H1 (cell line): Measurements from ENCODE around the gene RNF220. TPM values are rescaled to one million over a fixed set of nuclear protein-coding genes. Genes with fewer than 3 reads are reported as not detected.

ENCODE experiments used
- ASH2L ChIP-seq: fragments of 200-600, 300-600 bp; sonication (generic); IDR thresholded peaks from one replicate; pipeline ENCODE4 v1.7.1; 2017; ENCODE audit warnings: low read length
- ATF2 ChIP-seq: IDR thresholded peaks from 2 replicates; pipeline ENCODE4 v1.6.1; 2012; ENCODE audit warnings: low read length, inconsistent platforms
- BACH1 ChIP-seq: IDR thresholded peaks from 2 replicates; pipeline ENCODE4 v1.6.1; 2012; ENCODE audit warnings: low read length, improper control_type of control experiment
- CBX8 ChIP-seq: fragments of 300-800, 300-1000 bp; sonication (generic); IDR thresholded peaks from 2 replicates; pipeline ENCODE4 v1.7.1; 2016; ENCODE audit warnings: low read depth, low read length, borderline replicate concordance
- CHD2 ChIP-seq: IDR thresholded peaks from 2 replicates; pipeline ENCODE4 v1.6.1; 2012; ENCODE audit warnings: low read length, improper control_type of control experiment
- CREB1 ChIP-seq: IDR thresholded peaks from 2 replicates; pipeline ENCODE4 v1.6.1; 2012; ENCODE audit warnings: inconsistent platforms
- EZH2 ChIP-seq: fragments of 200-600 bp; sonication (generic); IDR thresholded peaks from 2 replicates; pipeline ENCODE4 v1.7.1; 2012; ENCODE audit warnings: low read depth, mild to moderate bottlenecking, moderate library complexity, low read length, inconsistent platforms; ENCODE audit not compliant: severe bottlenecking
- GABPA ChIP-seq: IDR thresholded peaks from 2 replicates; pipeline ENCODE4 v1.6.1; 2011; ENCODE audit warnings: mild to moderate bottlenecking, low read length, moderate library complexity, borderline replicate concordance; ENCODE audit not compliant: insufficient read depth
- GTF2F1 ChIP-seq: IDR thresholded peaks from 2 replicates; pipeline ENCODE4 v1.6.1; 2012; ENCODE audit warnings: low read depth, low read length, improper control_type of control experiment, borderline replicate concordance
- JUN ChIP-seq: IDR thresholded peaks from 2 replicates; pipeline ENCODE4 v1.6.1; 2011; ENCODE audit warnings: low read depth, mild to moderate bottlenecking, improper control_type of control experiment, low read length
- JUND ChIP-seq: IDR thresholded peaks from 2 replicates; pipeline ENCODE4 v1.6.1; 2011; ENCODE audit warnings: mild to moderate bottlenecking, improper control_type of control experiment, low read length
- KDM1A ChIP-seq: fragments of 200-600, 300-600 bp; sonication (generic); IDR thresholded peaks from 2 replicates; pipeline ENCODE4 v1.7.1; 2016; ENCODE audit warnings: mild to moderate bottlenecking, low read length, borderline replicate concordance
- KDM4A ChIP-seq: IDR thresholded peaks from one replicate; pipeline ENCODE4 v1.7.1; 2012; ENCODE audit warnings: low read depth, mild to moderate bottlenecking, moderate library complexity, low read length, inconsistent platforms; ENCODE audit not compliant: severe bottlenecking
- MAX ChIP-seq: IDR thresholded peaks from 2 replicates; pipeline ENCODE4 v1.6.1; 2012; ENCODE audit warnings: inconsistent platforms
- NRF1 ChIP-seq: IDR thresholded peaks from 2 replicates; pipeline ENCODE4 v1.6.1; 2011; ENCODE audit warnings: mild to moderate bottlenecking, low read depth, low read length, improper control_type of control experiment
- PHF8 ChIP-seq: fragments of 200-600 bp; sonication (generic); conservative IDR thresholded peaks from 2 replicates; pipeline ENCODE4 v1.7.1; 2012; ENCODE audit warnings: low read depth, mild to moderate bottlenecking, inconsistent platforms, low read length, moderate library complexity
- SIN3A ChIP-seq, 2 experiments: IDR thresholded peaks in 1 of 2; conservative IDR thresholded peaks in 1 of 2; 2 replicates each; pipeline ENCODE4 v1.6.1; 2011 to 2012; ENCODE audit warnings: low read length in 2 of 2, improper control_type of control experiment in 1 of 2, low read depth in 1 of 2, mild to moderate bottlenecking in 1 of 2
- SIX5 ChIP-seq: IDR thresholded peaks from 2 replicates; pipeline ENCODE4 v1.6.1; 2011; ENCODE audit warnings: mild to moderate bottlenecking, low read depth, low read length
- SP1 ChIP-seq: IDR thresholded peaks from 2 replicates; pipeline ENCODE4 v1.6.1; 2011; ENCODE audit warnings: low read depth, low read length
- TAF1 ChIP-seq: IDR thresholded peaks from 2 replicates; pipeline ENCODE4 v1.6.1; 2011; ENCODE audit warnings: mild to moderate bottlenecking, low read depth, low read length
- TBP ChIP-seq: IDR thresholded peaks from 2 replicates; pipeline ENCODE4 v1.6.1; 2011; ENCODE audit warnings: low read depth, low read length, improper control_type of control experiment
- TEAD4 ChIP-seq: IDR thresholded peaks from 2 replicates; pipeline ENCODE4 v1.6.1; 2012; ENCODE audit warnings: low read depth, low read length, inconsistent platforms, mixed read lengths
- polyA plus RNA-seq, 7 experiments: library from polyadenylated mRNA; depleted of rRNA in 3 of 7; stranded (reverse) in 5 of 7; unstranded in 2 of 7; fragments of >200 nt in 5 of 7; fragments of 200-250 nt in 2 of 7; gene quantifications; 1 replicate in 5 of 7; 2 replicates in 1 of 7; 4 replicates in 1 of 7; pipeline versions ENCODE4 v1.2.1 to v1.2.3, GENCODE V29; 2011 to 2013; ENCODE audit warnings: missing spikeins in 2 of 7, mixed read lengths in 2 of 7
- total RNA-seq: library from RNA; stranded (reverse); fragmentation: NEBNext Ultra II Directional; extraction: Animal tissue kit (Norgen Biotek cat#: 25700); gene quantifications from 2 replicates; pipeline ENCODE4 v1.2.1, GENCODE V29; 2021

RNF220 gene
- total and polyA plus RNA-seq, 2 of the 8 experiments (the other 6 are each of a cell fraction or from before 2014, with no cell fraction given): 123 to 160 TPM

GRCh38 chr1:44405031-44405797 is at the start of gene RNF220 (continued):
- peak in 1 of 2 experiments; percentile 80; a peak in 2 of 4 replicates for TF ChIP-seq SIN3A (conservative IDR thresholded peaks at IDR 0.05 in 1 of 2, IDR thresholded peaks at IDR 0.05 in 1 of 2; ENCODE audit: low read depth in 1 of 2, low read length in 2 of 2)
- no peak for TF ChIP-seq JUND
- TF ChIP-seq TAF1: peak; percentile 45; the same call in 1 of the 2 replicates
- peak; percentile 51 for TF ChIP-seq TBP
- peak; percentile 87 for TF ChIP-seq KDM4A
- TF ChIP-seq GTF2F1: no peak
- no peak for TF ChIP-seq JUN
- peak; percentile 48; the same call in 1 of the 2 replicates for TF ChIP-seq MAX
- no peak for TF ChIP-seq NRF1
- TF ChIP-seq SP1: no peak
- TF ChIP-seq CBX8: no peak
- TF ChIP-seq TEAD4: peak; percentile 78
- 0 out of 2 replicates have a peak, but pooled peaks have one; percentile 31 for TF ChIP-seq CREB1
- TF ChIP-seq SIX5: peak; percentile 48
- TF ChIP-seq ASH2L: peak; percentile 79
- TF ChIP-seq BACH1: peak; percentile 71
- TF ChIP-seq ATF2: no peak
- TF ChIP-seq CHD2: peak; percentile 4; the same call in 1 of the 2 replicates
- no peak for TF ChIP-seq EZH2
- 0 out of 2 replicates have a peak, but pooled peaks have one; percentile 10 for TF ChIP-seq KDM1A
- peak; percentile 28; the same call in 1 of the 2 replicates for TF ChIP-seq PHF8
- TF ChIP-seq GABPA: no peak
